Loucy (cell line): ENCODE measurements around the gene RNF126.

Experiments
- H2AFZ ChIP-seq: fragments of 200-600 bp; sonication (generic); 2 replicates; pipeline ENCODE4 v1.6.0; 2016; ENCODE audit warnings: antibody characterized with exemption, mild to moderate bottlenecking, low read length, moderate library complexity
- H3F3A ChIP-seq: fragments of 200-600 bp; 2 replicates; pipeline ENCODE4 v1.6.0; 2016; ENCODE audit warnings: antibody characterized with exemption, low read depth, mild to moderate bottlenecking
- H3K27me3 ChIP-seq: fragments of 200-600 bp; sonication (generic); 2 replicates; pipeline ENCODE4 v1.6.1; 2014; ENCODE audit warnings: low read length, mild to moderate bottlenecking; ENCODE audit not compliant: insufficient read depth, poor library complexity, severe bottlenecking
- H3K36me3 ChIP-seq: fragments of 200-600 bp; sonication (generic); 2 replicates; pipeline ENCODE4 v1.6.1; 2016; ENCODE audit warnings: low read length; ENCODE audit not compliant: insufficient read depth
- H3K4me1 ChIP-seq: fragments of 200-600 bp; sonication (generic); 2 replicates; pipeline ENCODE4 v1.5.1; 2014; ENCODE audit warnings: low read length, mild to moderate bottlenecking; ENCODE audit not compliant: insufficient read depth, poor library complexity, severe bottlenecking
- H3K4me2 ChIP-seq: fragments of 200-600 bp; sonication (generic); 2 replicates; pipeline ENCODE4 v1.6.0; 2014; ENCODE audit warnings: antibody characterized with exemption, low read length, low read depth, mild to moderate bottlenecking; ENCODE audit not compliant: poor library complexity, severe bottlenecking
- H3K4me3 ChIP-seq: fragments of 200-600 bp; sonication (generic); 2 replicates; pipeline ENCODE4 v1.5.1; 2014; ENCODE audit warnings: low read length, mild to moderate bottlenecking, mixed read lengths; ENCODE audit not compliant: poor library complexity, severe bottlenecking
- H3K79me2 ChIP-seq: fragments of 200-600 bp; sonication (generic); 2 replicates; pipeline ENCODE4 v1.6.1; 2014; ENCODE audit warnings: low read length; ENCODE audit not compliant: insufficient read depth
- H3K9ac ChIP-seq: fragments of 200-600 bp; sonication (generic); 2 replicates; pipeline ENCODE4 v1.6.0; 2014; ENCODE audit warnings: mild to moderate bottlenecking, low read depth, low read length, moderate library complexity; ENCODE audit not compliant: poor library complexity, severe bottlenecking
- H3K9me2 ChIP-seq: fragments of 200-600 bp; sonication (generic); replicated peaks from 2 replicates; pipeline ENCODE4 v1.6.1; 2016; ENCODE audit warnings: low read depth, low read length, mixed read lengths
- H3K9me3 ChIP-seq: fragments of 200-600 bp; sonication (generic); 2 replicates; pipeline ENCODE4 v1.6.1; 2014; ENCODE audit warnings: mild to moderate bottlenecking, antibody characterized with exemption, low read length, low read depth; ENCODE audit not compliant: insufficient read depth
- H4K20me1 ChIP-seq: fragments of 200-600 bp; sonication (generic); 2 replicates; pipeline ENCODE4 v1.6.0; 2014; ENCODE audit warnings: antibody characterized with exemption, low read length, mild to moderate bottlenecking; ENCODE audit not compliant: insufficient read depth, poor library complexity, severe bottlenecking
- CTCF ChIP-seq: fragments of 200-600 bp; sonication (generic); conservative IDR thresholded peaks from 2 replicates; pipeline ENCODE4 v1.5.1; 2014; ENCODE audit warnings: mild to moderate bottlenecking, antibody characterized with exemption, low read length
- EZH2phosphoT487 ChIP-seq: fragments of 200-600 bp; IDR thresholded peaks from 2 replicates; pipeline ENCODE4 v1.6.1; 2018; ENCODE audit warnings: antibody characterized with exemption, mild to moderate bottlenecking, moderate library complexity, borderline replicate concordance

The RNF126 gene

GRCh38 chr19:709965-710571, 47.1 kb upstream of the RNF126 start:
- H3K79me2 ChIP-seq = peaks cover 6% of the 10 kb centered on the region; the same call in 1 of the 2 replicates
- no peak overlapping the region for H2AFZ ChIP-seq
- no peaks in the 10 kb centered on the region for H3K9me2 ChIP-seq
- H4K20me1 ChIP-seq = no peaks in the 10 kb centered on the region
- no peak for TF ChIP-seq EZH2phosphoT487
- no peak for TF ChIP-seq CTCF
- peak overlapping the region; percentile 68 for H3K4me2 ChIP-seq
- H3K4me1 ChIP-seq = peaks cover 3% of the 10 kb centered on the region
- no peaks in the 10 kb centered on the region for H3K36me3 ChIP-seq
- H3K27me3 ChIP-seq = no peaks in the 10 kb centered on the region
- peak overlapping the region; percentile 71 for H3K4me3 ChIP-seq
- H3F3A ChIP-seq = no peaks in the 10 kb centered on the region; the same call in 1 of the 2 replicates
- H3K9ac ChIP-seq = peak overlapping the region; percentile 63
- H3K9me3 ChIP-seq = no peaks in the 10 kb centered on the region

- Histone ChIP-seq H3K4me1 (peaks cover 3% of the 10 kb centered on the region), H3K79me2 (peaks cover 6% of the 10 kb centered on the region; the same call in 1 of the 2 replicates), H3K4me3 (peak overlapping the region; percentile 71), H3K9me3 (no peaks in the 10 kb centered on the region), H4K20me1 (no peaks in the 10 kb centered on the region), H3K9me2 (no peaks in the 10 kb centered on the region), H3K27me3 (no peaks in the 10 kb centered on the region), H3K4me2 (peak overlapping the region; percentile 68), H3K9ac (peak overlapping the region; percentile 63), H3F3A (no peaks in the 10 kb centered on the region; the same call in 1 of the 2 replicates), H3K36me3 (no peaks in the 10 kb centered on the region), H2AFZ (peak overlapping the region; percentile 27; the same call in 1 of the 2 replicates)
- TF ChIP-seq CTCF (no peak), EZH2phosphoT487 (no peak)
Measured at GRCh38 chr19:709196-709964, 46.4 kb upstream of the RNF126 start.

- Histone ChIP-seq H3K27me3 (no peaks in the 10 kb centered on the region), H3K9ac (peak within 1 kb of the TSS; percentile 63), H3K9me2 (no peaks in the 10 kb centered on the region), H3F3A (no peaks in the 10 kb centered on the region; the same call in 1 of the 2 replicates), H3K9me3 (no peaks in the 10 kb centered on the region), H3K4me2 (peak within 1 kb of the TSS; percentile 68), H3K79me2 (peaks cover 6% of the 10 kb centered on the region; the same call in 1 of the 2 replicates), H4K20me1 (no peaks in the 10 kb centered on the region), H3K4me3 (peak within 1 kb of the TSS; percentile 71), H2AFZ (peak within 1 kb of the TSS; percentile 84), H3K36me3 (no peaks in the 10 kb centered on the region), H3K4me1 (peaks cover 3% of the 10 kb centered on the region)
- TF ChIP-seq EZH2phosphoT487 (no peak), CTCF (no peak)
Measured at GRCh38 chr19:708154-709143, 45.4 kb upstream of the RNF126 start, which contains the start of gene PALM. Gene PALM (plus strand): TSS chr19:708935. CDS start chr19:709147, 212 bp downstream.
